GM18499 (cell line): ENCODE results near the gene LRMDA.

Experiments
- ATAC-seq: cut with Tn5 transposase; IDR thresholded peaks from one replicate; pipeline ENCODE4 v1.9.1; 2021; ENCODE audit warnings: moderate number of reproducible peaks; ENCODE audit not compliant: insufficient read depth, unreplicated experiment

Gene LRMDA

GRCh38 chr10:75652146-75652740 lies 220.8 kb downstream of the LRMDA start:
- ATAC-seq = no peak

- no peak for ATAC-seq
Measured at GRCh38 chr10:75653761-75654160, 222.3 kb downstream of the LRMDA start.

- ATAC-seq = no peak
Measured at GRCh38 chr10:75654171-75654771, 222.8 kb downstream of the LRMDA start.

GRCh38 chr10:75654772-75655171 lies 223.3 kb downstream of the LRMDA start:
- no peak for ATAC-seq

- no peak for ATAC-seq
Measured at GRCh38 chr10:75655791-75656451, 224.5 kb downstream of the LRMDA start.

GRCh38 chr10:75657351-75657750 lies 225.9 kb downstream of the LRMDA start:
- no peak for ATAC-seq

- ATAC-seq = no peak
Measured at GRCh38 chr10:75658036-75658435, 226.6 kb downstream of the LRMDA start.

GRCh38 chr10:75658496-75658895 lies 227.1 kb downstream of the LRMDA start:
- no peak for ATAC-seq

GRCh38 chr10:75658915-75659314 lies 227.5 kb downstream of the LRMDA start:
- no peak for ATAC-seq

GRCh38 chr10:75660823-75661222 lies 229.4 kb downstream of the LRMDA start:
- no peak for ATAC-seq

GRCh38 chr10:75662715-75663114 lies 231.3 kb downstream of the LRMDA start:
- no peak for ATAC-seq

- ATAC-seq = no peak
Measured at GRCh38 chr10:75663947-75664664, 232.7 kb downstream of the LRMDA start.

- ATAC-seq = no peak
Measured at GRCh38 chr10:75664968-75665367, 233.5 kb downstream of the LRMDA start.

- no peak for ATAC-seq
Measured at GRCh38 chr10:75665707-75666106, 234.3 kb downstream of the LRMDA start.

- no peak for ATAC-seq
Measured at GRCh38 chr10:75672111-75672671, 240.8 kb downstream of the LRMDA start.

- ATAC-seq = no peak
Measured at GRCh38 chr10:75672842-75673241, 241.4 kb downstream of the LRMDA start.

- no peak for ATAC-seq
Measured at GRCh38 chr10:75677541-75677940, 246.1 kb downstream of the LRMDA start.

- no peak for ATAC-seq
Measured at GRCh38 chr10:75678527-75678926, 247.1 kb downstream of the LRMDA start.

GRCh38 chr10:75679536-75679935 lies 248.1 kb downstream of the LRMDA start:
- ATAC-seq = no peak

- ATAC-seq = no peak
Measured at GRCh38 chr10:75681334-75681733, 249.9 kb downstream of the LRMDA start.
